KMS-11 (cell line): ENCODE results near the gene IQSEC2.

Experiments
- H2AFZ ChIP-seq: fragments of 200-600 bp; sonication (generic); 2 replicates; pipeline ENCODE4 v1.6.1; 2016; ENCODE audit warnings: antibody characterized with exemption, mixed run types, low read depth
- H3K27ac ChIP-seq: fragments of 200-600 bp; sonication (generic); 2 replicates; pipeline ENCODE4 v1.6.1; 2016; ENCODE audit warnings: mild to moderate bottlenecking, mixed run types
- H3K27me3 ChIP-seq: fragments of 200-600 bp; sonication (generic); 2 replicates; pipeline ENCODE4 v1.6.1; 2017; ENCODE audit warnings: mild to moderate bottlenecking, low read depth, mixed run types, moderate library complexity; ENCODE audit not compliant: insufficient read depth
- H3K36me3 ChIP-seq: fragments of 200-600 bp; sonication (generic); 2 replicates; pipeline ENCODE4 v1.6.1; 2017; ENCODE audit warnings: mild to moderate bottlenecking, mixed run types; ENCODE audit not compliant: insufficient read depth
- H3K4me1 ChIP-seq: fragments of 200-600 bp; sonication (generic); 2 replicates; pipeline ENCODE4 v1.6.1; 2016; ENCODE audit warnings: mild to moderate bottlenecking, low read depth, mixed run types; ENCODE audit not compliant: poor library complexity, severe bottlenecking
- H3K4me2 ChIP-seq: fragments of 200-600 bp; sonication (generic); 2 replicates; pipeline ENCODE4 v1.7.0; 2016; ENCODE audit warnings: mild to moderate bottlenecking, mixed run types
- H3K4me3 ChIP-seq: fragments of 200-600 bp; sonication (generic); IDR thresholded peaks from 2 replicates; pipeline ENCODE4 v1.6.1; 2017; ENCODE audit warnings: low read depth, low read length, mixed read lengths; ENCODE audit not compliant: insufficient read depth
- H3K79me2 ChIP-seq: fragments of 200-600 bp; sonication (generic); 2 replicates; pipeline ENCODE4 v1.6.1; 2016; ENCODE audit warnings: low read depth, mixed run types; ENCODE audit not compliant: insufficient read depth
- H3K9ac ChIP-seq: fragments of 200-600 bp; sonication (generic); 2 replicates; pipeline ENCODE4 v1.6.1; 2016; ENCODE audit warnings: mild to moderate bottlenecking, mixed run types
- H4K20me1 ChIP-seq: fragments of 200-600 bp; sonication (generic); 2 replicates; pipeline ENCODE4 v1.6.1; 2016; ENCODE audit warnings: mild to moderate bottlenecking, mixed run types; ENCODE audit not compliant: insufficient read depth
- TF ChIP-seq, protein P1 (sequence below): fragments of 200-600 bp; sonication (generic); conservative IDR thresholded peaks from 2 replicates; pipeline ENCODE4 v1.6.1; 2017; ENCODE audit warnings: low read depth, mild to moderate bottlenecking, antibody characterized with exemption, low read length, moderate library complexity, mixed read lengths

IQSEC2 gene

DNA sequence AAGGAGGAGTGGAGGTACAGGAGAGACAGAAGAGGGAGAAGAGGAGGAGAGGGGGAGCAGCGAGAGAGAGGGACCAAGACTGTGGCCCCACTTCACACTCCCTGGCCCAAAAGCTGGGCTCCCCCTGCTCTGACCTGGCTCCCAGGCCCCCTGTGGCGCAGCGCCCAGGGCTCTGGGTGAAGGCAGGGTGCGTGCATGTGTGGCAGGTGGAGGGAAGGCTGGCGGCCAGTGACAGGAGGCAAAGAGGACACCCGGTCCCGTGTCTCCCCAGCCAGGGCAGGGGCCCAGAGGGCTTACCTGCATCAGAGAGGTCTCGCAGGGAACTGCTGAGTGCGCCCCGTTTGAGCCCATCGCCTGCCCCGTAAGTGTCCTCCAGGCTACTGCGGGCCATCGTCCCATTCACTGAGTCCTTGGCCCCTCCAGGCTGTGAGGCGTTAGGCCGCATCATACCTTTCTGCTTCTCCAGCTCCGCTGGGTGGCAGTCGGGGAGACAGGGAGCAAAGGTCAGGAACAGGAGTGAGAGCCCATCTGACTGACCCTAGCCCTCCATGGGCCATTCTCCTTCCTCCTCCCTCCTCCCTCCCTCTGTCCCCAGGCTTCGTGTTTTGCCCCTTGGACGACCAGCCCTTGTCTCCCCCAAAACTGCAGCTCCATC is 45.2 kb downstream of the IQSEC2 start:
- TF ChIP-seq, protein P1, sequence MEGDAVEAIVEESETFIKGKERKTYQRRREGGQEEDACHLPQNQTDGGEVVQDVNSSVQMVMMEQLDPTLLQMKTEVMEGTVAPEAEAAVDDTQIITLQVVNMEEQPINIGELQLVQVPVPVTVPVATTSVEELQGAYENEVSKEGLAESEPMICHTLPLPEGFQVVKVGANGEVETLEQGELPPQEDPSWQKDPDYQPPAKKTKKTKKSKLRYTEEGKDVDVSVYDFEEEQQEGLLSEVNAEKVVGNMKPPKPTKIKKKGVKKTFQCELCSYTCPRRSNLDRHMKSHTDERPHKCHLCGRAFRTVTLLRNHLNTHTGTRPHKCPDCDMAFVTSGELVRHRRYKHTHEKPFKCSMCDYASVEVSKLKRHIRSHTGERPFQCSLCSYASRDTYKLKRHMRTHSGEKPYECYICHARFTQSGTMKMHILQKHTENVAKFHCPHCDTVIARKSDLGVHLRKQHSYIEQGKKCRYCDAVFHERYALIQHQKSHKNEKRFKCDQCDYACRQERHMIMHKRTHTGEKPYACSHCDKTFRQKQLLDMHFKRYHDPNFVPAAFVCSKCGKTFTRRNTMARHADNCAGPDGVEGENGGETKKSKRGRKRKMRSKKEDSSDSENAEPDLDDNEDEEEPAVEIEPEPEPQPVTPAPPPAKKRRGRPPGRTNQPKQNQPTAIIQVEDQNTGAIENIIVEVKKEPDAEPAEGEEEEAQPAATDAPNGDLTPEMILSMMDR, result no peak
- Histone ChIP-seq H3K4me3 (no peak overlapping the region), H3K4me2 (no peak overlapping the region), H2AFZ (no peak overlapping the region), H3K27ac (no peak overlapping the region), H3K79me2 (no peaks in the 10 kb centered on the region), H3K36me3 (no peaks in the 10 kb centered on the region), H3K9ac (no peak overlapping the region), H4K20me1 (no peaks in the 10 kb centered on the region), H3K4me1 (no peaks in the 10 kb centered on the region), H3K27me3 (no peaks in the 10 kb centered on the region)

DNA sequence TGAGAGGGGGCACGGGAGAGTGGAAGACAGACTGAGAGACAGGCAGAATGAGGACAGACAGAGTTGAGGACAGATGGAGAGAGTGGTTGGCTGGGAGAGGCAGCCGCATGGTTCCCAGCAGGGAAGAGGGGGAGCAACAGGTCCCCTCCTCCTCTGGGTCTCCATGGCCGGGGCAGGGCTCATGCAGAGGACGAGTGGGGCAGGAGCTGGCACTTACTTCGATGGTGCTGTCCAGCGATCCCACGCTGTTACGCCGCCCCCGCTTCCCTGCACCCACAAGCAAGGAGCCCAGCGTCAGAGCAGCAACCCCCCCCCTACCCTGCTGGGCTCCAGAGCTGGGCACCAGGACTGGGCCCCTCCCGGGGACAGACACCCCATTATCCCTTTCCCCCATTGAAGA is 45.8 kb downstream of the IQSEC2 start:
- H3K27ac ChIP-seq, result no peak overlapping the region
- no peak overlapping the region for H2AFZ ChIP-seq
- H3K27me3 ChIP-seq, result no peaks in the 10 kb centered on the region
- H3K79me2 ChIP-seq, result no peaks in the 10 kb centered on the region
- no peak overlapping the region for H3K4me3 ChIP-seq
- H3K4me1 ChIP-seq, result no peaks in the 10 kb centered on the region
- TF ChIP-seq, protein P1, result no peak
- H3K36me3 ChIP-seq, result no peaks in the 10 kb centered on the region
- H4K20me1 ChIP-seq, result no peaks in the 10 kb centered on the region
- no peak overlapping the region for H3K9ac ChIP-seq
- H3K4me2 ChIP-seq, result no peak overlapping the region

DNA sequence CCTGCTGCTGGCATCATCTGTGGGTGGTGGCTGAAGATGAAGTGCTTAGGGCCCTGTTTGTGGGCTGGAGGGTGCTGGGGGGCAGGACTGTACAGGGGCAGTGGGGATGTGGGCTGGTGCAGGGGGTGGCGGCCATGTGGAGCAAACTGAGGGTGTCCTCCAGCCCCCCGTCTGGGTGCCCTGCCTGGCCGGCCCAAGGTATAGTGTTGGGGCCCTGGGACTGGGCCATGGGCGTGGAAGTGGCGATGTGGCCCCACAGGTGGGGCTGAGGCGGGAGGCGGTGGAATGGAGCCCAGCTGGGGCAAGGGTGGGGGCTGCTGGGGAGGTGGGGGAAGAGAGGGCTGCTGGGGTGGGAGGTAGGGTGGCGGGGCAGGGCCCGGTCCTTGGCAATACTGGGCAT is 46.9 kb downstream of the IQSEC2 start:
- Histone ChIP-seq H3K27ac (no peak overlapping the region), H4K20me1 (no peaks in the 10 kb centered on the region), H2AFZ (no peak overlapping the region), H3K79me2 (no peaks in the 10 kb centered on the region), H3K4me2 (no peak overlapping the region), H3K4me3 (no peak overlapping the region), H3K9ac (no peak overlapping the region), H3K4me1 (no peaks in the 10 kb centered on the region), H3K36me3 (no peaks in the 10 kb centered on the region), H3K27me3 (no peaks in the 10 kb centered on the region)
- TF ChIP-seq, protein P1, result no peak

DNA sequence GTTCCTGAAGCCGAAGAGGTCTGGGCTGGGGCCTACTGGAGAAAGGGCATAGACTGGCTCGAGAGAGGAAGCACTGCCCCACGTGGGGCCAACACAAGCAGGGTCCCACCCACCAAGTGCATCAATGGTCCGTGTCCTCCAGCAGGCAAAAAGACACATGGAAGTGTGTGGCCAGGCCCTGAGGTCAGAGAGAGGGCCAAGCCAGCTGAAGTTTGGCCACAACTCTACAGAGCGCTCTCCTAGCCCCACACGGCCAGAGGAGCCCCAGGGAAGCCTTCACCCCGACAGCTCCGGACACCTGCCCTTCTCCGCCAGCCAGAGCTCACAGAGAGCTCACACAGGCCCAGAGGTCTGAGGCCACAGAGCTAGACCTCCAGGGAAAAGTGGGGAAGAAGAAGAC is 47.8 kb downstream of the IQSEC2 start:
- no peak overlapping the region for H2AFZ ChIP-seq
- H3K9ac ChIP-seq, result no peak overlapping the region
- no peaks in the 10 kb centered on the region for H3K27me3 ChIP-seq
- H3K4me3 ChIP-seq, result no peak overlapping the region
- no peaks in the 10 kb centered on the region for H3K79me2 ChIP-seq
- no peaks in the 10 kb centered on the region for H3K4me1 ChIP-seq
- H3K27ac ChIP-seq, result no peak overlapping the region
- H3K4me2 ChIP-seq, result no peak overlapping the region
- TF ChIP-seq, protein P1, result no peak
- H4K20me1 ChIP-seq, result no peaks in the 10 kb centered on the region
- H3K36me3 ChIP-seq, result no peaks in the 10 kb centered on the region
